Hippocampal formation (tissue), 2 donors: ENCODE measurements around the gene CAPRIN2.

ENCODE experiments used
- DNase-seq, 2 donors: peaks; one replicate each; lab custom pipeline; 2025; lab: John Stamatoyannopoulos, UW

Gene CAPRIN2

GRCh38 chr12:30764251-30764650 is 9.5 kb upstream of the CAPRIN2 start:
- no peak for DNase-seq

GRCh38 chr12:30763053-30763452 is 8.3 kb upstream of the CAPRIN2 start:
- no peak for DNase-seq

- no peak for DNase-seq
Measured at GRCh38 chr12:30761730-30762129, 7.0 kb upstream of the CAPRIN2 start.

- no peak for DNase-seq
Measured at GRCh38 chr12:30757316-30757715, 2.6 kb upstream of the CAPRIN2 start.

- DNase-seq, result no peak
Measured at GRCh38 chr12:30756074-30756473, 1.3 kb upstream of the CAPRIN2 start.

- no peak for DNase-seq
Measured at GRCh38 chr12:30755395-30755762, 628 bp upstream of the CAPRIN2 start.

GRCh38 chr12:30754383-30754749 is 385 bp downstream of the CAPRIN2 start:
- DNase-seq, result no peak

GRCh38 chr12:30753751-30754382 is 884 bp downstream of the CAPRIN2 start:
- no peak for DNase-seq

- DNase-seq, result no peak
Measured at GRCh38 chr12:30753233-30753632, 1.5 kb downstream of the CAPRIN2 start.

- no peak for DNase-seq
Measured at GRCh38 chr12:30752255-30752654, 2.5 kb downstream of the CAPRIN2 start.

- DNase-seq, result no peak
Measured at GRCh38 chr12:30748147-30748546, 6.6 kb downstream of the CAPRIN2 start.

- DNase-seq, result no peak
Measured at GRCh38 chr12:30746190-30746589, 8.6 kb downstream of the CAPRIN2 start.

GRCh38 chr12:30744321-30744720 is 10.4 kb downstream of the CAPRIN2 start:
- no peak for DNase-seq

GRCh38 chr12:30740274-30740673 is 14.5 kb downstream of the CAPRIN2 start:
- DNase-seq, result no peak

GRCh38 chr12:30739020-30739419 is 15.7 kb downstream of the CAPRIN2 start:
- DNase-seq, result no peak

GRCh38 chr12:30732954-30733637 is 21.7 kb downstream of the CAPRIN2 start:
- DNase-seq, result peak in 1 of 2 donors; percentile 13

GRCh38 chr12:30730011-30730410 is 24.7 kb downstream of the CAPRIN2 start:
- DNase-seq, result no peak

GRCh38 chr12:30729547-30729946 is 25.2 kb downstream of the CAPRIN2 start:
- no peak for DNase-seq

GRCh38 chr12:30726647-30727046 is 28.1 kb downstream of the CAPRIN2 start:
- no peak for DNase-seq

- DNase-seq, result no peak
Measured at GRCh38 chr12:30725739-30726138, 29.0 kb downstream of the CAPRIN2 start.

GRCh38 chr12:30719060-30719459 is 35.7 kb downstream of the CAPRIN2 start:
- no peak for DNase-seq

GRCh38 chr12:30707613-30708342 is 47.0 kb downstream of the CAPRIN2 start:
- DNase-seq, result no peak

- no peak for DNase-seq
Measured at GRCh38 chr12:30706476-30706875, 48.3 kb downstream of the CAPRIN2 start.
